ENCODE data around the gene TIMM17B. TPM values are rescaled to one million over a fixed set of nuclear protein-coding genes. Genes with fewer than 3 reads are reported as not detected.

Gene TIMM17B
- total RNA-seq (2014; rRNA removed; shearing (Covaris generic); ENCODE audit: low replicate concordance) = 74.1 and 76.5 TPM in 2 replicates

DNA sequence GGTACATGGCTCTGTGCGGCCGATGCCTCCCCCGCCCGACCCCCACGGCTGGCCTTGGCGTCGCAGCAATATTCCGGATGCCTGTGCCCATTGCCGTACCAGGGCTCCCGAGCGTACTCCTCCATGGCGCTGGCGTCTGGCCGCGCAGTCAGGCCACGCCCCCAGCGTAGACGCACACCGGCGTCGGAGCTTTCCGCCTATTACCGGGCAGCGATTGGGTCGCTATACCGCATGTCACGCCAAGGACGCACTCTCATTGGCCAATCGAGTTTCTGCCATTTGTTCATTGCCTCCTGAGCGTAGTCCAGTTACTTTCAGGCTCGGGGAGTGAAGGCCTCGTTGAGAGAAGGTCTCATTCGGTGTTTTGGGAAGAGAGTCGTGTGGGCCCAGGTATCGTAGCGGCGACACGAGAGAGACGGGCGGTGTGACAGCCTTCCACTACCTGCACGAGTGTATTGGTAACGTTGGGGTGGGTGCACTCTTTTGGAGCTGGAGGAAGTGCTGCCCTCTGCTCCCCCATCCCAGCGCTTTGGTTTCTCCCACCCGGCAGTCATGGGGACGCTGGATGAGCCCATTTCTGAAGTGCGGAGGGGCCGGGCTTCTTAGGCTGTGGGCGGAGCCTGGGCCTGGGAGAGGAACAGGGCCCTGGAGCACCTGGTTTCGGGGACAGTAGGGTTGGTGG lies at the start of gene TIMM17B, which contains the start of gene PQBP1:
Gene TIMM17B, minus strand, starts transcription at position 144 of the 682 bp plus-strand sequence. Its CDS starts 19 bp downstream, at position 125.
Gene PQBP1, plus strand, starts transcription at position 306 of the 682 bp plus-strand sequence. CDS start 580 bp downstream, outside the sequence.
- peak within 1 kb of the TSS; percentile 78 for H3K4me3 ChIP-seq
- H3K36me3 ChIP-seq = peaks cover 5% of the 10 kb centered on the region; the same call in 1 of the 2 replicates
- DNase-seq = peak; percentile 93
- no peaks in the 10 kb centered on the region for H3K27me3 ChIP-seq
- H3K9me3 ChIP-seq = no peaks in the 10 kb centered on the region

DNA sequence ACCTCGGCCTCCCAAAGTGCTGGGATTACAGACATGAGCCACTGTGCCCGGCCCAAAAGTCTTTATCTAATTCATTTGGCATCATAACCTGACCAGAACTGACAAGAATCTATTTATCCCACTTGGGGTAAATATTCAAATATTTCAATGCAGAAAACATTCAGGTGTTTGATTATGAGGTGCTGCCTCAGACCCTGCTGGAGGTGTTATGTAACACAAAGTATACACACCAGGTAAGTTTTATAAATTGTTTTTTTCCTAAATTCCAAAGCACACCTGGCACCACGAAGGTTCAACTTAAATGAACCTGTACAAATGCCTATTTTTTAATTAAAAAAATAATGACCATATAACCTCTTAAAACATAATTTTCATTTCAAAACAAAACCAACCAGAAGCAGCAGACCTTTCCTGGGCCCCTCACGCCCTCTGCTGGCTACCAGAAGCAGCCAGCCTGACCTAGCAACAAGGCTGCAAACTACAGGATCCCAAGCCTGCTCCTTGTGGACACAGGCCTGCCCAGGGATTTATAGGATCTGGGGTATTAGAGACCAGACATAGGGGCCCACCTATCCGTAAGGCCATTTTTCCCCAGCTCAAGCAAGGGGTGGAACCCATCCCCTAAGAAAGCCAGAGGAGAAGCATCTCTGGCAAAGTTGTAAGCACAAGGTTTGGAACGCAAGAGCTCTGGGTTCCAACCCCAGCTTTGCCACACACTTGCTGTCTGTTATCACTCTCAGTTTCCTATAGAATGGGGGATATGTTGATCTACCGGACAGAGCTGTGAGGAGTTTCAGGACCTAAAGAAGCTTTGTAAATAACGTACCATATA lies 48.2 kb upstream of the TIMM17B start:
- peak; percentile 32 for DNase-seq

DNA sequence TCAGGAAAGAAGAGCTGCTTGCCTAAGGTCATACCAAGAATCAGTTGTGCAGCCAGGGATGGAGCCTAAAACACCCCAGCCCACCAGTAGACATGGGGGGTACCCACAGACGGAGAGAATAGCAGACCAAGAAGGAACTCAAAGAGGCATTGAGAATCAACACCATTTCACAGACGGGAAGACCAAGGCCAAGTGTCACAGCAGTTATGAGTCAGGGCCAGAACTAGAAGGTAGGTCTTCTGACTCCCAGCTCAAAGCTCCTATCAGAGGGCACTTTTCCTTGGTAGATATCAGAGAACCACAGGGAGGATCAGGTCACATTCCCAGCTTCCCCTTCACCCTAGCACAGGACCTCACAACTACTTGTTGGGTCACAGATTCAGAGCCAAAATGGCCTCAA lies 45.3 kb upstream of the TIMM17B start:
- no peaks in the 10 kb centered on the region for H3K27me3 ChIP-seq
- H3K4me3 ChIP-seq = no peak overlapping the region
- H3K9me3 ChIP-seq = no peaks in the 10 kb centered on the region
- H3K36me3 ChIP-seq = no peaks in the 10 kb centered on the region
- DNase-seq = no peak

More for the DNA sequence above, 48.2 kb upstream of the TIMM17B start:
- no peaks in the 10 kb centered on the region for H3K9me3 ChIP-seq
- H3K36me3 ChIP-seq = no peaks in the 10 kb centered on the region
- H3K27me3 ChIP-seq = no peaks in the 10 kb centered on the region
- no peak overlapping the region for H3K4me3 ChIP-seq

DNA sequence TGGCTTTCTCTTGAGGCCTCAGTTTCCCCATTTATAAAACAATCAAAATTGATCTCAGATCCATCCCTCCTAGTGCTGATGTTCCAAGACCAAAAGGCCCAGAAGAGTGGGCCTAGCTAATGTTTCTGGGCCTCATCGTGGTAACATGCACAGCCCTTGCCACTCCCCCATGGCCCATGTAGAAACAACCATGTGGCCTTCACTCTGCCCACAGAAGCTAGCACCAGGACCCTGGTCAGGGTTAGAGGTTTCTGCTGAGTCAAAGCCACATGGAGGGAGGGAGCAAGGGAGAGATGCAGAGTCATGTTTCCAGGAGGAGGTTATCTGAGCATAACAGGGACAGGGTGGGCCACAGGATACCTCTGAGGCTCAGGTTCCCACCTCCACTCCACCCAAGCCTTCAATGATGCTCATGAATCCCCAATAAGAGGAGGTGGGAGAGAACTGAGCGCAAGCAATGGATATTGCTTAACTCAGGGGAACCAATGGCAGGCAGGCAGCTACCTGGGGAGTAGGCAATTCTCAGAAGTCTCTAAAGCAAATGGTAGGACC lies 42.9 kb upstream of the TIMM17B start:
- Histone ChIP-seq H3K4me3 (no peak overlapping the region), H3K27me3 (no peaks in the 10 kb centered on the region)
- DNase-seq = no peak

DNA sequence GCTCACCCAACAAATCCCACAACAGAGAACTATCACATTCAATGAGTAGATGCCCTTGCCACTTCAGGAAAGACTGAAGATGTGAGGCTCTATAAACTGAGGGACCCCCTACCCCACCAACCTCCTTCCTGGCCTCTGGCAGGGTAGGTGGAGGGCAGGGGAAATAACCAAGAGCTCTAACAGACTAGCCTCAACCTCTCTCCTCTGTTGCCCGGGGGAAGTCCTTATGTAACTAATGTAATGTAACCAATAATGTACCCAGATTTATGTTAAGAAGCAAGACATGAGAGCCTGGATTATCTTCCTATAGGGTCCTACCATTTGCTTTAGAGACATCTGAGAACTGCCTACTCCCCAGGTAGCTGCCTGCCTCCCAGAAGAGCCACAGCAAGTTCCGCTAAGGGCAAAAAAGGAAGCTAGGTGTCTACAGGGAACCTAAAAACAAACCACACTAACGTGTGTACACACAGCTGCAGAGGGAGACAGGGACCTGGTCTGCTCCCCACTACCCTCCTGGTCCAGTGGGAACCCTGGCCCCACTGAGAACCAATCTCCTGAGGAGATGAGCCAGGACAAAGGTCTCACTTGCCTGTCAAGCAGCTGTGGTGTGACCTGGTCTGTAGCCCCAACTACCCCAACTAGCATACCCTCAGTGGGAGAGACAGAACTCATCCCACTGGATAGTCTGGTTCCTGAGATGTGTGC lies 42.1 kb upstream of the TIMM17B start:
- no peaks in the 10 kb centered on the region for H3K27me3 ChIP-seq
- no peak for DNase-seq
- H3K9me3 ChIP-seq = no peaks in the 10 kb centered on the region
- H3K36me3 ChIP-seq = no peaks in the 10 kb centered on the region
- H3K4me3 ChIP-seq = no peak overlapping the region

More for the DNA sequence above, 42.9 kb upstream of the TIMM17B start:
- Histone ChIP-seq H3K36me3 (no peaks in the 10 kb centered on the region), H3K9me3 (no peaks in the 10 kb centered on the region)

DNA sequence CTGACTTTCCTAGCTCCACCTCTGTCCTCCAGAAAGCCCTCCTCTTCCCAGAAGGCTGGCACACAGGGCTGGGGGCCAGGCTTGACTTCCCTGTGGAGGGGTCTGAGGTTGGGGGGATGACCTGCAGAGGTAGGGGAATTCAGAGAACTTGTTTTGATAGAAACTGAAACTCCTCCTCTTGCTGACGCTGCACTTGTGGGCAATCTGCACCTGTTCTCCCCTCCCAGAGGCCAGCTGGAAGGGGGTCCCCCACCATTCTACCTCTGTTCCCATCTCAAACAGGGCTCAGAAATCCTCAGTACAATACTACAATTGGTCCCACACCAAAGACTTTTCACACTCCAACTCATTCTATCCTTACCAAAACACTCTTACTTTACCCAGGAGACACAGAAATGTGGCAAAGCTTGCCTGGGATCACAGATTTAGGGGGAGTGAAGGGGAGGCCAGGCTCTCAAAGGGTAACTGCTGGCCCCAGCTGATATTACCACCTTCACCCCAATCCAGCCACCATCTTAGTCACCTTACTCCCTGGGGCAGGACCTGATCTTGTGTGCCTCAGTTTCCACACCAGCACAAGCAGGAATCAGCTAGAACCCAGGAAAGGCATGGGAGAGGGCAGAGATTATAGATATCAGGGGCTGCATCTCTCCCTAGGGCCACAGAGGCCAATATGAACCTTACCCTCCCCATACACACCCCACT lies 41.3 kb upstream of the TIMM17B start:
- H3K27me3 ChIP-seq = no peaks in the 10 kb centered on the region
- DNase-seq = no peak
- H3K4me3 ChIP-seq = no peak overlapping the region
- no peaks in the 10 kb centered on the region for H3K36me3 ChIP-seq
- no peaks in the 10 kb centered on the region for H3K9me3 ChIP-seq

DNA sequence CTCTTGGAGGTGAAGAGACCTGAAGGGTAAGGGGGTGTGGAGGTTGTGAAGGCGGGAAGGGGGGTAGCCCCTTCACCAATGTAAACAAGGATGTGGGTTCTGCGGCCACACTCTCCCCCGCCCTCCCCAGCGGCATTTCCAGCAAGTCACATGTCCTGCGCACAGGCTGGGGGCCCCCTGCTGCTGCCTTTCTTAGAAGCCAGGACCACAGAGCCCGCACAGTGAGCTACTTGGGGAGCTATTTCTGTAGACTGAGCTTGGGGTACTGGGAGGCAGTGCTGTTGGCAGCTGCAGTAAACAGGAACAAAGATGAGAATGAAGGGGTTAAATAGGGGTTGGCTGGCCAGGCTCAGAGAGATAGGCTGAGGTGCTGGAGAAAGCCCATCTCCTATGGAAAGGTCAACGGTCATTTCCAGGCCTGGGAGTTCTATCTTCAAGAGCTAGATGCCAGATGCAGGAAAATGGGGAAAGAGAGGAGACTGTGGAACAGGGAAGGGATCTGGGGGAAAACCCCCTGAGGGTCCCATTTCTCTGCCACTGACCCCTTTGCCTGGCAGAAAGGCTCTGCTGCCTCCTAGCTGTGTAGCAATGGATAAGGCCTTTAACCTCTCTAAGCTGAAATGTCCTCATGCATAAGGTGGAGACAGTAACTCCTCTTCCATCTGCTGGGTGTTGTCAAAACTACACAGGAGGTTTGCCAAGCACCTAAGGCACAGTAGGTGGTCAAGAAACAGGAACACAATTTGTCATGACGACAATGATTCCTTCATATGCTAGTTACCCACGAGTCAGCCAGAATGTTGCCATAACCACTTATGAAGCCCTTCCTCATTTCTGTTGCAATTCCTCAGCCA lies 39.7 kb upstream of the TIMM17B start:
- Histone ChIP-seq H3K27me3 (no peaks in the 10 kb centered on the region), H3K4me3 (no peak overlapping the region), H3K9me3 (no peaks in the 10 kb centered on the region), H3K36me3 (no peaks in the 10 kb centered on the region)
- no peak for DNase-seq

DNA sequence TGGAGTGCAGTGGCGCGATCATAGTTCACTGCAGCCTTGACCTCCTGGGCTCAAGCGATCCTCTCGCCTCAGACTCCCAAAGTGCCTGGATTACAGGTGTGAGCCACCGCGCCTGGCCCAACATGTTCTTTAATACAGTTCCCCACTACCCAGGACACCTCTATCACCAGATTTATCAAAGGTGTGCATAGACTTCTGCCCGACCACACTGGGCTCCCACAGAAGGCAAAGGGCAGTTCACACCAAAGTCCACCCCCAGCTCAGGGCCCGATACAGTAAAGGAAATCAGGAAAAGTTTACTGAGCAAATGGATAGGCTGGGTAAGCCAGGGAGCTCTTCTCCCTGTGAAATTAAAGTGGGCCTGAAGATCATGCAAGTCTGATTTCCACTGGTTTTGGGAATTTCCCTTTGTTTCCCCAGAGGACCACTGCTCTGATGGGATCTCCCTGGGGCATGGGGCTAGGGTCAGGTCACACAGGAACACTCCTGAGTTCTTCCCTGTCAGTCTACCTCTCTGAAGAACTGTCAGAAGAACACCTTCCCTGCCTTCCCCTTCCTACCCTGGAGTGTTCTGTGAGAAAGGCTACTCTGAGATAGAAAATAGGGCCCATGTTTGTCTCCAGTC lies 39.0 kb upstream of the TIMM17B start:
- no peaks in the 10 kb centered on the region for H3K9me3 ChIP-seq
- DNase-seq = no peak
- no peaks in the 10 kb centered on the region for H3K36me3 ChIP-seq
- H3K4me3 ChIP-seq = no peak overlapping the region
- H3K27me3 ChIP-seq = no peaks in the 10 kb centered on the region

DNA sequence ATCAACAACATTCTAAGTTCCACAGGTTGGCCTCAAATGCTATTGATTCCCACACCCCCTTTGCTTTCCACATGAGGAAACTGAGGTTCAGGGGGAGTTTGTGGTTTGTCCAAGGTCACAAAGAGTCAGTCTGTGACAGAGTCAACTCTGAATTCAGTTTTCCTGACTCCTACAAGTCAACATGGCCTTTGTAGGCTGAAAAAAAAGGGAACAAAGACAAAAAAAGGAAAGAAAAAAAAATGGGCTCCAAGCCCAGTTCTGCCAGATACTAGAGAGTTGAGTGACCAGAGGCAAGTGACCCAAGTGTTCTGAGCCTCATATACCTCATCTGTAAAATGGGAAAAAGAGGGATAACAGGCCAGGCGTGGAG lies 37.7 kb upstream of the TIMM17B start:
- Histone ChIP-seq H3K27me3 (no peaks in the 10 kb centered on the region), H3K4me3 (no peak overlapping the region), H3K36me3 (no peaks in the 10 kb centered on the region), H3K9me3 (no peaks in the 10 kb centered on the region)
- DNase-seq = no peak

DNA sequence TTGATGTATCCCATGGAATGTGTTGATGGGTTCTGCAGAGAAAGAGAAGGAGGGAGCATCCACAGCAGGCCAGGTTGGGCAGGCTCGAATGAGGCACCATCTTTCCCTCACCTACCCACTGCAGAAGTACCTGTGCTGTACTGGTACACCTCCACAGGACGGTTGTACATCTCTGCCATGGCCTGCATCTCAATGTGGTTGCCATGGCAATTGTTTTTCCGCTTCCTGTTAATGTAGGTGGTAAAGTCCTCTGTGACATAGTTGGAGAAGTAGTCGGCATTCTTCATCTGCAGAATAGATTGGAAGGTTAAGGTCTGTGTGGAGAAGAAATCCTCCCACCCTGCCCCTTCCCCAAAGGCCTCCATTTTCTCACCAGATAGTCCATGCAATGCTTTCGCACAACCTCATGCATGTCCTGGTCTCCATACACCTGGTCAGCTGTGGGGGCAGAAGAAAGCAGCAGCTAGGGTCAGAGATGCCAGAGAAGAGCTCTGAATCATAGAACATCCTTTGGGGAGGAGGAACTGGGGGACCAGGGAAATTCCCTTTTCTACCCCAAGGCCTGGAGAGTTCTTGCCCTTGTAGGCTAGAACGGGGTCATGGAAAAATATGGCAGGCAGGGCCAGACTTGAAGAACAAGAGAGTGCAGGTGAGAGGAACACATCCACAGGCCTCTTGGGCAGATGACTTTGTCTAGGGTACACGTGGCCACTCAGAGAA lies 37.2 kb upstream of the TIMM17B start:
- DNase-seq = no peak
- Histone ChIP-seq H3K9me3 (no peaks in the 10 kb centered on the region), H3K4me3 (no peak overlapping the region), H3K36me3 (no peaks in the 10 kb centered on the region), H3K27me3 (no peaks in the 10 kb centered on the region)

DNA sequence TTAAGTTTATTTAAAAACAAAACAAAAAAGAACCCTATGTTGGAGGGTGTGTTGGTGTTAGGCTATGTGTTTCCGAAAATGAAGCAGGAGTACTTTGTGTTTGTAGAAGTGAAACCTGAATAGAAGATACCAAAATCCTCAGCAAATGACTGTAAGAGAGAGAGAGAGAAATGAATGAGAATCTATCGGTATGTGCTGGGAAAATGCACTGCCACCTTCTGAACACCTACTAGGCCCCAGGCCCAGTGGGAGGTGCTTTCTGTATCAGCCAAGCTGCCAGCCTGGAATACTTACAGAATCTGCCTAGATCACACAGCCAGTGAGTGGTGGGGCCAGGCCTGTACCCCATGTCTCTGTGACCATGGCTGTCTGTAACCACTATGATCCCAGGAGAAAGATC lies 36.2 kb upstream of the TIMM17B start:
- no peaks in the 10 kb centered on the region for H3K36me3 ChIP-seq
- no peaks in the 10 kb centered on the region for H3K9me3 ChIP-seq
- H3K27me3 ChIP-seq = no peaks in the 10 kb centered on the region
- no peak for DNase-seq
- no peak overlapping the region for H3K4me3 ChIP-seq

DNA sequence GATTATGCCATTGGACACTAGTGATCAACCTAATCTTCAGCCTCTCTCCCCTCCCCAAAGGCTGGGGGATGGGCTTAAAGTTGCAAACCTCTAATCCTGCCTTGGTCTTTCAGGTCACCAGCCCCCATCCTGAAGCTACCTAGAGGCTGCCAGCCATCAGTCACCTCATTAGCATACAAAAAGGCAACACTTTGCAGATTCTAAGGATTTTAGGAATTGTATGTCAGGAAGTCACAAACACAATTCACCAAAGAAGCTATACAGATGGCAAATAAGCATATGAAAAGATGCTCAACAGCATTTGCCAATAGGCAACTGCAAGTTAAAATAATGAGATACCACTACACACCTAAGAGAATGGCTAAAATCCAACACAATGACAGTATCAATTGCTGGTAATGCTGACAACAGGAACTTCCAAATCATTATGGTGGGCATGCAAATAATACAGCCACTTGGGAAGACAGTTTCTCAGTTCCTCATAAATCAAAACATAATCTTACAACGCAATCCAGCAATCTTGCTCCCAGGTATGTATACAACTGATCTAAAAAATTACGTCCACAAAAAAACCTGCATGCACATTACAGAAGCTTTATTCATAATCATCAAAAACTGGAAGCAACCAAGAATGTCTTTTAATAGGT lies 30.3 kb upstream of the TIMM17B start:
- DNase-seq = no peak
- Histone ChIP-seq H3K36me3 (no peaks in the 10 kb centered on the region), H3K27me3 (no peaks in the 10 kb centered on the region), H3K9me3 (no peaks in the 10 kb centered on the region), H3K4me3 (no peak overlapping the region)

DNA sequence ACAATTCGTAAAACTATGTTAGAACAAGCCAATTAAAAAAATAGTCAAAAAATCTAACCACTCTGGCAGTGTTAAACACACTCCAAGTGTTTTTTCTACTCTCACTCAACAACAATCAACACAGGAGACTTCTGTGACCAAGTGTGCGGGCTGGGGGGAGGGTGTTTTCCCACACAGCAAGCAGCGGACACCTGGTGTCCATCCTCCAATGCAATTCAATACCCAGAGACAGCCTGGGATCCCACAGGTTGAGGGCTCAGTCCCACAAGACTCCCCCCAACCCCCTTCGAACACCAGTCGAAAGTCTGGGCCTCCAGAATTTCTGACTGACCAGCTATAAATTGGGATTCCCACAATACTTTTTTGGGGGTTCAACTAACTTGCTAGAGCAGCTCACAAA lies 29.6 kb upstream of the TIMM17B start:
- Histone ChIP-seq H3K9me3 (no peaks in the 10 kb centered on the region), H3K36me3 (no peaks in the 10 kb centered on the region), H3K27me3 (no peaks in the 10 kb centered on the region), H3K4me3 (no peak overlapping the region)
- no peak for DNase-seq

DNA sequence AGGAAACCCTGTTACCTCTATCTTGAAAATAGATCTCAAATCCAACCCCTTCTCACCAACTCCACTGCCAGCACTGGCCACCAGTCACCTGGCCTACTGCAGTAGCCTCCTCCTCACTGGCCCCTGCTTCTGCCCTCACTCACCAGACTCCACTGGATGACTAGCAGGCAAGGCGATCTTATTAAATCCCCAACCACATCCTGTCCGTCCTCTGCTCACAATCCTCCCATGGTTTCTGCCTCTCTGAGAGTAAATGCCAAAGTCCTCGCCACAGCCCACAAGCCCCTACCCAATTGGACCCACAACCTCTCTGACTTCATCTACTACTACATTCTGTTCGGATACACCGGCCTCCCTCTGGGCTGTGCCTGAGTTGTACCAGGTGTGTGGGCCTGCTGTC lies 26.7 kb upstream of the TIMM17B start:
- Histone ChIP-seq H3K36me3 (no peaks in the 10 kb centered on the region), H3K4me3 (no peak overlapping the region), H3K9me3 (no peaks in the 10 kb centered on the region), H3K27me3 (no peaks in the 10 kb centered on the region)
- DNase-seq = no peak

All from MG63 (cell line).